Right forelimb (tissue), 1 donor: Measurements from ENCODE around the gene IRAK3.
"Not testable (repeated sequence)": the region's sequence is repeated elsewhere in the genome, so short reads cannot be mapped to it uniquely, and the experiment has no call there.

Source experiments
- DNase-seq: peaks from one replicate; pipeline ENCODE4 v3.0.0-alpha.2; 2018

IRAK3 gene

DNA sequence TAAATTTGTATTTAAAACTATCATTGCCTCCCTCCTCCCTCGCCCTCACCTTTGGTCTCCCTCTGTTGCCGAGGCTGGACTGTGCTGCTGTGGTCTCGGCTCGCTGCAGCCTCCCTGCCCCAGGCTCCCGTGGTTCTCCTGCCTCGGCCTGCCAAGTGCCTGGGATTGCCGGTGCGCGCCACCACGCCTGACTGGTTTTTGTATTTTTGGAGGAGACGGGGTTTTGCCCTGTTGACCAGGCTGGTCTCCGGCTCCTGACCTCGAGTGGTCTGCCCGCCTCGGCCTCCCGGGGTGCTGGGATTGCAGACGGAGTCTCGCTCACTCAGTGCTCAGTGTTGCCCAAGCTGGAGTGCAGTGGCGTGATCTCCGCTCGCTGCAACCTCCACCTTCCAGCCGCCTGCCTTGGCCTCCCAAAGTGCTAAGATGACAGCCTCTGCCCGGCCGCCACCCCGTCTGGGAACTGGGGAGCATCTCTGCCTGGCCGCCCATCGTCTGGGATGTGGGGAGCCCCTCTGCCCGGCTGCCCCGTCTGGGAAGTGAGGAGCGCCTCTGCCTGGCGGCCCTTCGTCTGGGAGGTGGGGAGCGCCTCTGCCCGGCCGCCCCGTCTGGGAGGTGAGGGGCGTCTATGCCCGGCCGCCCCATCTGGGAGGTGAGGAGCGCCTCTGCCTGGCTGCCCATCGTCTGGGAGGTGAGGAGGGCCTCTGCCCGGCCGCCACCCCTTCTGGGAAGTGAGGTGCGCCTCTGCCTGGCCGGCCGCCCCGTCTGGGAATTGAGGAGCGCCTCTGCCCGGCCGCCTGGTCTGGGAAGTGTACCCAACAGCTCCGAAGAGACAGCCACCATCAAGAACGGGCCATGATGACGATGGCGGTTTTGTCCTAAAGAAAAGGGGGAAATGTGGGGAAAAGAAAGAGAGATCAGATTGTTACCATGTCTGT lies 14.4 kb upstream of the IRAK3 start:
- not testable (repeated sequence) for DNase-seq

DNA sequence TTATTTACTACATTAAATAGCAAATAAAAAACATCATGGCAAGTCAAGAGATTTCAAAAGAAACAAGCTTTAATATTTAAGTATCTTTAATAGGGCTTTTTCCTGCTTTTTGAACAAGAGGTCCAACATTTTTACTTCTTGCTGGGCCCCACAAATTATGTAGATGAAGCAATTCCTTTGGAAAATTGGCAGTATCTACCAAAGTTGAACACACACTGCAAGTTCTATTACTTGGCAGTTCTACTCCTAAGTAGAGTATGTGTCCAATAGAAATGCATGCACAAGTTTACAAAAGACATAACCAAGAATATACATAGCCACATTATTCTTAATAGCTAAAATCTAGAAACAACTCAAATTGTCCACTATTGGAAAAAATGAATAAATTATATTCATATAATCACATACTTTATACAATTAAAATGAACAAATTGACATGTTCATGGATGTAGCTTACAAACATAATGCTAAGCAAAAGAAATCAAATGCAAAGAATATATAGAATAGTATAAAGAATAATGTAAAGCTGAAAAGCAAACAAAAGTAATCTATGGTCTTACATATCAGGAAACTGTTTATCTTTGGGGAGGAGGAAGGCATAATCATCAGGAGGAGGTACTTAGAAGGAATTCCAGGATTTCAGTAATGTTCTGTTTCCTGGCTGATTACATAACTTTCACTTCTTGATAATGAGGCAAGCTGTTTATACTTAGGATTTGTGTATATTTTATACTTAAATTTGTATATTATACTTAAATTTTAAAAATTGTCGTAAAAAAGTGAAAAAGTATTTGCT lies 12.7 kb upstream of the IRAK3 start:
- DNase-seq, result no peak

DNA sequence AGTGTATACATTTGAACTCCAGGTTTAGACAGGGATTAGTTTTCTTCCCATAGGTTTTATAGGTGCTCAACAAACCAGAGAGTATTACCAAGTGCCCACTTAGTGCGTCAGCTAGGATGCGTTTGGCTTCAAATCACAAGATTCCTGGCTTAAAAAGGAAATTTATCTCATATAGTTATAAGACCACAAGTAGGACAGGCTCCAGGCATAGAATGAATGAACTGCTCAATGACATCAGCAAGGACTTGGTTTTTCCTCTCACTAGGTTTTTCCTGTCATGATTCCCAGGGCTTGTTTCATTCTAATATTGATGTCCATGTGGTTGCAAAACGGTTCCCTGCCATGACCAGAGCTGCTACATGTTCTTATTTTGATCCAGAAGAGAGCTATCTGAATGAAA lies 6.1 kb upstream of the IRAK3 start:
- no peak for DNase-seq

DNA sequence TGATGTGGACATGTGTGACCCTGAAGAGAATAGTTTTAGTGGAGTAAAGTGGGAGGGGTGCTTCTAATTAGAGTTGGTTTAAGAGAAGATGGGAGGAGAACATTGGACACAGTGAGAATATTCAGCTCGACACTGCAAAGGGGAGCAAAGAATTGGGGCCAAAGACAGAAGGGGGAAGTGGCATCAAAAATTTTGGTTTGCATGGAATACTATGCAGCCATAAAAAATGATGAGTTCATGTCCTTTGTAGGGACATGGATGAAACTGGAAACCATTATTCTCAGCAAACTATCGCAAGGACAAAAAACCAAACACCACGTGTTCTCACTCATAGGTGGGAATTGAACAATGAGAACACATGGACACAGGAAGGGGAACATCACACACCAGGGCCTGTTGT lies 4.2 kb upstream of the IRAK3 start:
- not testable (repeated sequence) for DNase-seq

DNA sequence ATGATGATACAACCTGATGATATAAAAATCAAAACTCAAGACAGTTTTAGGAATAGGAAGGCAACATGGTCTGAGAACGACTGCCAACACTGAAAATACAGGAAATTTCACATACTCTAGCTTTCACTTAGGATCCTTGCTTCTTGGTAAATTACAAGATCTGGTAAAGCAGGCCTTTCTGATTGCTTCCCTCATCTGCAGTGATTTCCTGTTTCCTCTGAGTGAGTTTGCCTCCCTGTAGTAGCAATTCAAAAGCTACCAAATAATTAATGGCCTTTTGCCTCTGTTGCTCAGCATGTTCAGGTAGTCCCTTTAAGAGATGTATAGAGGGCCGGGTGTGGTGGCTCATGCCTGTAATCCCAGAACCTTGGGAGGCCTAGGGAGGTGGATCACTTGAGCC lies 2.0 kb upstream of the IRAK3 start:
- DNase-seq, result no peak

DNA sequence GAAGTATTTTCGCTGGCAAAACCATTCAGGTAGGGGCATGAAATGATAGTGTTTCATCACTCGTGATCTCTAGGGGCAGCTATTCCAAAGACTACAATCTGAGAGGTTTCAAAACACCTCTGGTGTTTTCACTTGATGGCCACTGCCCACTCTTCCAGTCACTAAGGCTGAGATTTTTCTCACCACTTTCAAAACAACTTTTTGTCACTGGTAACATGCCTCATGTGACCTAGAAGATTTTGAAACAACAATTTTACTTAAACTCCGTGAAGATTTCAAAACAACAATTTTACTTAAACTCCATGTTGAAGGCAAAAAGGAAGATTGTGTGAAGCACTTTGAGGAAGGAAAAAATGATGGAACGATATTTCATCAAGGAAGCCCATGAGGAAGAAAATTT lies 1.2 kb upstream of the IRAK3 start:
- DNase-seq, result no peak

DNA sequence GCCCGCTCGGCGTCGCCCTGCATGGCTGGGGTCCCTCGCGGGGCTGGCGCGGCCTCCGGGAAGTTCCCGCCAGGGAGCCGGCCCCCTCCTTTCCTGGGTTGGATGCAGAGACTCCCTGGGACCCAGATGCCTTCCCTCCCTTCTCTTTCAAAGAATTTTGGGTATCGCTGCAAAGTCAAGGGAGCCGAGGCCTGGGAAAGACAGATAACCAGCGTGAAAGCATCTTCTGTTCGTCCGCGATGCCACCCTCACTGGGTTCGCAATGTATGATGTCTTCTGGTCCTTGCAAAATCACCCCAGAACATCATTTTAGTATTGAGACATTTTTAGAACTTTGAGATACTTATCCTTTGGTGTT lies 451 bp downstream of the IRAK3 start:
- no peak for DNase-seq

DNA sequence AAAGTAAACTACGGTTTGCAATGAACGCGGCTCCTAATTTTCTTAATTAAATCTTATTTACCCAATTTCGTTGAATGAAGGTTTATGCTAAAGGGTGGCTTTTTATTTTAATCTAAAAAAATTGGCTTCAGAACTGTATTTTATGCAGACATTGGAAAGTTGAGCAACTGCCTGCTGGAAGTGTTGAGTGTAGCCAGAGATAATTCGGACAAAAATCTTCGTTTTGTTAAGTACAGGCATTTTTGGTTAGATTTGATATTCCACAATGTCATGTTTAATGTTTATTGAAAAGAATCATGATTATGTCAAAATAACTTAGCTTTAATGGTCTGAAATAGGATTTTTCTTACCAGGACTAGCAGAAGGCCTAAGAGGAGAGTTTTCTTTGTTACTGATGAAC lies 875 bp downstream of the IRAK3 start:
- DNase-seq, result no peak

DNA sequence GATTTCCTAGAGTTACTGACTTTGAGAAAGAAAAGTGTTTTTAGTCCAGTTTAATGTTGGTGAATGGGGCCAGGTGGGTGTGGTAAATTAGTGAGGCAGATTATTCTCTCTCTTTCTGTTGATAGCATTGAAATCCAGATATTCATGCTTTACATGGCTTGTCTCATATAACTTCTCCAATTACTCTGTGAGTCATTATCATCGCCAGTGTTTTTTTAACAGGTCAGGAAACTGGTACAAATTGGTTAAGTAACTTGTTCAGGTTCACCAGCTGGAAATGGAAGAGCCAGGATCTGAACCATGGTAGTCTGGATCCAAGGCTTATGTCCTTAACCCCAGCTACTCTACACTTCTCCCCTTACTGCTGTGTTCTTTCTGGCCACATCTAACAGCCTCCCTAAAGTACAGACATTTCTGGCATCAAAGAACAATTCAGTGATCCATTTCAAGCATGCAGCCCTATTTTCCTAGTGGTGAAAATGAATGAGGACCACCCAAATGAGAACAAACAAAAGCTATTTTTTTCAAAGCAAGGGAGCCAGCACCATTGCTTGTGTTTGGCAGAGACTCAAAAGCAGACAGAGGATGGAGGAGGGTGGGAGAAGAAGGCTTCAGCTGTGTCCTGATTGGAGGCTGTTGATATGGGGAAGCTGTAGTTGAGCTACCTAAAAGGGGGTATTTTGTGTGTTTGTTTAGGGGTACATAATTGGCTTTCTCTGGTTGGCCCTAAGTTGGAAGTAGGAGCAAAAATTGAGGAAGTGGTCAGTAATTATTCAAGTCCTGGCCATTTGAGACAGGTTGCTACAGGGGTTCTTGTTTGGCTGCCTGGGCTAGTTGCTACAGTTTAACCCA lies 1.7 kb downstream of the IRAK3 start:
- DNase-seq, result no peak

DNA sequence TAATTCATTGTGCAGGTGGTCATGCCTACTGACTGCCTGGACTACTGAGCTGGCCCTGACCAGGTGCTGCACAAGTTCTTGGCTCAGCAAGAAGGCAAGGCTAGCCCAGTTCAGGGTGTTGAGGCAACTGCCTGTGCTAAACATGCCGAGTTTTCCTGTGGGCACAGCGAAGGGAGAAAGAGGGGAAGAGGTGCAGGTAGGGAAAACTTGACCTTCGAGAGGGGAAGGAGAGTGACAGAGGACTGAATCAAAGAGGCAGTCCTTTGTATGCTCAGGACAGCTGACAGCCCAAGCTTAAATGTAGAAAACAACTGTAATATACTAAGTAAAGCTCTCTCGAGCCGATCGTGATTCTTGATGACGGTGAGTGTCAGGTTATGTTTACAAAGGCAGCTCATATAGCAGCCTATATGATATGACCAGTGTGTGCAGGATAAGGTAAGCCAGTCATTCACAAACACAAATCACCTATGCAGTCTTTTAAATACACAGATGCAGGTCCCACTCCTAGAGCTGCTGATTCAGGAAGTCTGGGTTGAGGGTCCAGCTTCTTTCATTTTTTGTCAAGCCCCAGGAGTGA lies 2.6 kb downstream of the IRAK3 start:
- no peak for DNase-seq

DNA sequence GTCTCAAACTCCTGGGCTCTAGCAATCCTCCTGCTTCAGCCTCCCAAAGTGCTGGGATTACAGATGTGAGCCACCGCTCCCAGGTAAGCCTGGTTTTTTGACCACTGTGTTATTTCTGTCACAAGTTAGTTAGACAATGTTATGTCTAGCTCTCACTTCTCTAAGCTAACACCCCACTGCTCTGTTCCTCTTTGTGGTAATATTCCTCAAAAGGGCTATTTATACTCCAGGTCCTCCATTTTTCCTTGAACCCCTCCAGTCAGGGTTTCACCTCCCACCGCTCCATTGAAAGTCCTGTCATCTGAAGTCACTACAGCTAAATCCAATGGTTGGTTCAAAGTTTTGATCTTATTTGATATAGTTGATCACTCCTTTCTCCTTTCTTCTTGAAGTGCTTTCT lies 5.1 kb downstream of the IRAK3 start:
- no peak for DNase-seq

DNA sequence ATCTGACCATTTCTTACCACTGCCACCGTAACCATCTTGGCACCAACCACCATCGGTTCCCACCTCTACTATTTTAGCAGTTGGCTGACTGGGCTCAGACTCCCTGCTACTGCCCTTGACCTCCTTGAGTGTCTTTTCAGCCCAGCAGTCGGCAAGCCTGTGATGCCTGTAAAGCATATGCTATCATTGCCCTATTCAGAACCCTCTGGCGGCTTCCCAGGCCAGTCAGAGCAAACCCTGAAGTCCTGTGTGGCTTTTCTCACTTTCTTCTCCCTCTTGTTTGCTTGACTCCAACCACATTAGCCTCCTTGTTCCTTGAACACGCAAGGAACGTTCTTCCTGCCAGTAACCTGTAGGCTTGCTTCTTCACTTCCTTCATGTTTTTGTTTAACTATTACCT lies 6.2 kb downstream of the IRAK3 start:
- no peak for DNase-seq

DNA sequence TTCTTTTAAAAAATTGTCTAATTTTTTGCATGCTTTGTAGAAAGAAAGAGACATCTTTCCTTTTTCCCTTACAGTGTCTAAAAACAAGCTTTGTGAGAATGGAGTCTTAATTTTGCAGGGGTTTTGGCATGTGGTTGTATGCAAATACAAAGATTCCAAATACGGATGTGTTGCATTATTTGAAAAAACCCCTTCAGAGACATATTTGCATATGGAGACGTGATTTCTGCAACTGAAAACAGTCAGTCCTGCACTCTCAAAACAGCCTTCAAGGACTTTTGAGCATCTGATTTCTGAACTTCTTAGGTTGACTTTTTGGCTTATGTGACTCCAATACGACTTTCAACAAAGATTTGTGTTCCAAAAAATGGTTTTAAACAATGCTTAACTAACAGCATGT lies 7.8 kb downstream of the IRAK3 start:
- DNase-seq, result no peak

DNA sequence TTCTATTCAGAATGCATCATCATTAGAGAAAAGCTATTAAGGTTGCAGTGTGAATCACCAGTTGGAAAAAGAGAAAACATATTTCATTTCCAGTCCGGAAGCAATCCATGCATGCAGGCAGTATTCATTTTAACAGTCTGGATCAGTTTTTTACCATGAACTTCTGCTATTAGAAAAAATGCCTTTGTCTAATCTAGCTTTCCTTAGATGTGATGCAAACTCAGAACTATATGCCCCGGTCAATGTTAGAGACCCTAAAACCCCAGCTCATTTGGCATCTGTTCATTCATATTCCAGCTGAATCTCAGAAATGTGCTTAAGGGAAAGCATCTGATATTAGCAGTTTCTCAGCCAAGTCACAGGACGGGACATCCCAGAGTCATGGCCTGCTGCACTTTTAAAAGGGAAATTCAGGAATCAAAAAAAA lies 8.5 kb downstream of the IRAK3 start:
- DNase-seq, result no peak

DNA sequence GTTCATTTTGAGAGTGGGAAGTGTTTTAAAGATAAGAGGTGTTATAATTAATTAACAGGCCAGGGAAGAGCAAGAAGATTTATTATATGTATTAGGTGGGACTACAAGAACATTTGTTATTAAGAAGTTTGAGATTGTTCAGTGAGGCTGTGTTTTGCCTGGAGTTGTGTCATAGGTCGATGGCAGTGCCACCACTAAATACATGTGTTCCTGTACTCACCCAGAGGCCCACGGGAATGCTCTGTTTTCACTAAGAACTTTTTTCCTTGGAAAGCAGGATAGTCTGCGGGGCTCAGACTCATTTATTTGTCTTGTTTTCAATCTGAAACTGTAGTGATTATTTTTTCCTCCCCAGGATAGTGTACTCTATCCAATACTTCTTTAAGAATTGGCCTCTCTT lies 10.1 kb downstream of the IRAK3 start:
- no peak for DNase-seq

DNA sequence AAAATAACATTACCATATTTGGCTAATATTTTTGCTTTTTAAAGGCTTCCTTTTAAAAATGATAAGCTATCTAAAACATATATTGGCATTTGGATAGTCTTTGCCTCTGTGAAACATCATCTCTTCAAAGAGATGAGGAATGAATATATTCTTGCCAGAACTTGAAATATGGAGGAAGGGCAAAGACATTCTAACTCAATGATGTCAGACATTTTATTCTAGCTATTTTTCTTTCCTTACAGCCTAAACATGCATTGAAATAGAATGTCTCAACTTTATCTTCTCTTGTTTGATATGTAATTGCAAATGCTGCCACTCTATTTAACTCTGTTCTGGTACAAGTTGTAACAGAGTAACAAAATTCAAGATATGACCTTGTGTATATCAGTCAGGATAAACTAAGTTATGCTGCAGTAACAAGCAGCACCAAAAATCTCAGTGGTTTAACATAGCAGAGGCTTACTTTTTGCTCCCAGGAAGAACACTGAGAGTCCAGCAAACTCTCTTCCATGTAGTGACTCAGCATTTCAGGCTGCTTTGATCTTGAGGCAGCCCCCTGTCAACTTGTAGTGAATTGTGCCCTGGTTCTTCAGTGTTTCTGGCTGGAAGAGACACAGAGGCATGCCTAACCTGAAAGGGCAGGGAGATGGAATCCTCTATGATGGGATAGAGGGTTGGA lies 11.0 kb downstream of the IRAK3 start:
- DNase-seq, result no peak

DNA sequence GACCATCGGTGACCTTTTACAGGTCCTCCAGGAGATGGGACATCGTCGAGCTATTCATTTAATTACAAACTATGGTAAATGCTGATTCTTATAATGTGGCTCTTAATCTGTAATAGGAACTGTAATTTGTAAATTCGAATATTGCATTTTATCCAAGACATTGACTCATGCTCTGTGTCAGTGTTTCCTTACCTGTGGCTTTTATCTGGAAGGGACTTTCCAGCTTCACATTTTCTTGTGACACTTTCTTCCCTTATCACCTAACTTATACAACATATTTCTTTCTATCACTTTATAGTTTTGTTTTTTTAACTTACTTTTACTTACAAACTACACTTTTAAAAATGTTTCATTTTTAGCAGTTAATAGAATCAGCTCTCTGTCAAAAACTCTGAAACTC lies 14.8 kb downstream of the IRAK3 start:
- DNase-seq, result no peak

DNA sequence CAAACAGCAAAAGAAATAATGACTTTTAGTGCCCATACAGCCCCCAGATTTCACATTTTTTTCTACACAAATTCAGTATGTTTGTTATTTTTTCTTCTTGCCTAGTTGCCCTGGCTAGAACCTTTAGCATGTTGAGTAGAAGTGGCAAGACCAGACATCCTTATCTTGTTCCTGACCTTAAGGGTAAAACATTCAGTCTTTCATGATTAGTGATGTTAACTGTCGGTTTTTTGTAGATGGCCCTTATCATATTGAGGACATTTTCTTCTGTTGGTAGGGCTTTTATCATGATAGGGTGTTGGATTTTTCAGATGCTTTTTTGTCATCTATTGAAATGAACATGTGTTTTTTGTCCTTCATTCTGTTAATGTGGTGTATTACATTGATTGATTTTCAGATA lies 17.1 kb downstream of the IRAK3 start:
- DNase-seq, result no peak

DNA sequence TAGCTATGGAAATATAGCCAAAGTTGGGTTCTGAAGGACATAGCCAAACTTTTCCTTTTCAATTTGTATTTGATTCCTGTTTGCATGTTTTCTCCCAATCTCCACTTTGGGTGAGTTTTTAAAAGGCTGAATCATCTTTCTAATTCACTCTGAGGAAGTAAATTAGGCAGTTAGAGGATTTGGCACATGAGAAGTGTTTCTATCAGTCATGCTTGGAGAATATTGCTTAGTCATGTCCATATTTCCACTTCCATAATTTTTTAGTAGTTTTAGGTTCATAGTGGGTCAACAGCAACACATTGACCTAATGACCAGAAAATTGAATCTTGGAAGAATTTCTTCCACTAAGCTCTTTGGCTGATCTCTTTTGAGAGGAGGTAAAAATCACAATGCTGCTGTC lies 21.8 kb downstream of the IRAK3 start:
- DNase-seq, result no peak

DNA sequence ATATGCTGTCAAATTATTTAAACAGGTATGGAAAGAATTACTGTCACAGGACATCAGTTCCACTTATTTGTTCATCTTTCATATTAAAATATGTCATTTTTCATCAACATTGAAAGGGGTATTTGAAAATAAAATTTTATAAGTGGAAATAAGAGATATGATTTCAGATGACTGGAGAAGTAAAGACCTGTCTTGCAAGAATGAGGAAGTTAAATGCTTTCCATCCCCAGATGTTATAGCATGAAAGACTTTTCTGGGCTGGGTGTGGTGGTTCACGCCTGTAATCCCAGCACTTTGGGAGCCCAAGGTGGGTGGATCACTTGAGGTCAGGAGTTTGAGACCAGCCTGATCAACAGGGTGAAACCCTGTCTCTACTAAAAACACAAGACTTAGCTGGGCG lies 22.6 kb downstream of the IRAK3 start:
- DNase-seq, result not testable (repeated sequence)

DNA sequence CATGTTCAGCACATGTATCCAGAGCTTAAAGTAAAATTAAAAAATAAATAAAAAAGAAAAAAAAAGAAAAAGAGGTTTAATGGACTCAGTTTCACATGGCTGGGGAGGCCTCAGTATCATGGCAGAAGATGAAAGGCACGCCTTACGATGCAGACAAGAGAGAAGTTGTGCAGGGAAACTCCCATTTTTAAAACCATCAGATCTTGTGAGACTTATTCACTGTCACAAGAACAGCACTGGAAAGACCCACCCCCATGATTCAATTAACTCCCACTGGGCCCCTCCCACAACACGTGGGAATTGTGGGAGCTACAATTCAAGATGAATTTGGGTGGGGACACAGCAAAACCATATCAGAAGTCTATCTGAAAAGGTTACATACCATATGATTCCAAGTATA lies 24.0 kb downstream of the IRAK3 start:
- not testable (repeated sequence) for DNase-seq

DNA sequence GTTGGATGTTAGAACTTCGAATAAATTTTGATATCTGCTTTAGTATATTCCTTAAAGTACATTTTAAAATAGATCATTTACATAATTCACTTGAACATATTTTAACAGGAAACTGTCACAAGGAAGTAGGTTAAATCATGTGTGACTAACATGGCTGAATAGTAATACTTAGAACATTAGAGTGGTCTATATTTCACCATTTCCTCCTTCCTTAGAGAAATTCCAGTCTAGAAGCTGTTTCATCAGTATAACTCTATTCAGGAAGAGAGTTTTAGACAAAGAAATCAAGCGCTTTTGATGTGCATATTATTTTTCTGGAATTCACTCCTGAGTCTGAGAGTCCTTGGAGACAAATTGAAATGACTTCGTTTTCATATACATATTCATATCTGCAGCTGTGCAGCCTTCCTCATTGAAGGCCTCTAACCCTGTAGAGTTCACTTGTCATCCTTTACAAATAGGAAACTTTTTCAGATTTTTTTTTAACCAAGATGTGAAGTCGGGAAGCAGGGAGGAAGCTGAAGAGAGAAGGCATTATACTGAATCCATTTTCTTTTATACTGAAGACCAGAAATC lies 28.4 kb downstream of the IRAK3 start:
- DNase-seq, result no peak
